Ishikawa (cell line): ENCODE results near the gene FGFR1OP2.

ENCODE experiments used
- CEBPB ChIP-seq: IDR thresholded peaks from 2 replicates; pipeline ENCODE4 v1.6.1; 2012
- CREB1 ChIP-seq: IDR thresholded peaks from 2 replicates; pipeline ENCODE4 v1.6.1; 2012; ENCODE audit warnings: low read depth
- EGR1 ChIP-seq: IDR thresholded peaks from 2 replicates; pipeline ENCODE4 v1.6.1; 2012
- EP300 ChIP-seq: IDR thresholded peaks from 2 replicates; pipeline ENCODE4 v1.6.1; 2012; ENCODE audit warnings: borderline replicate concordance
- FOXM1 ChIP-seq: IDR thresholded peaks from 2 replicates; pipeline ENCODE4 v1.6.1; 2012; ENCODE audit warnings: low read depth, borderline replicate concordance
- MAX ChIP-seq: IDR thresholded peaks from 2 replicates; pipeline ENCODE4 v1.6.1; 2012
- NFIC ChIP-seq: IDR thresholded peaks from 2 replicates; pipeline ENCODE4 v1.6.1; 2012
- RAD21 ChIP-seq: IDR thresholded peaks from 2 replicates; pipeline ENCODE4 v1.6.1; 2012; ENCODE audit warnings: low read depth
- REST ChIP-seq: IDR thresholded peaks from 2 replicates; pipeline ENCODE4 v1.6.1; 2012; ENCODE audit warnings: low read depth, mild to moderate bottlenecking
- TAF1 ChIP-seq: IDR thresholded peaks from 2 replicates; pipeline ENCODE4 v1.6.1; 2012; ENCODE audit warnings: low read depth, mild to moderate bottlenecking
- TCF12 ChIP-seq: IDR thresholded peaks from 2 replicates; pipeline ENCODE4 v1.6.1; 2012; ENCODE audit warnings: low read depth
- TEAD4 ChIP-seq: IDR thresholded peaks from 2 replicates; pipeline ENCODE4 v1.6.1; 2012
- USF1 ChIP-seq: IDR thresholded peaks from 2 replicates; pipeline ENCODE4 v1.6.1; 2012
- YY1 ChIP-seq: IDR thresholded peaks from 2 replicates; pipeline ENCODE4 v1.6.1; 2012; ENCODE audit warnings: low read depth
- ZBTB7A ChIP-seq: IDR thresholded peaks from 2 replicates; pipeline ENCODE4 v1.6.1; 2012; ENCODE audit warnings: low read depth

Gene FGFR1OP2

GRCh38 chr12:26995706-26996105, 57.4 kb downstream of the FGFR1OP2 start:
- TF ChIP-seq CEBPB, result no peak
- no peak for TF ChIP-seq TAF1
- TF ChIP-seq RAD21, result no peak
- no peak for TF ChIP-seq NFIC
- no peak for TF ChIP-seq EGR1
- TF ChIP-seq TEAD4, result no peak
- no peak for TF ChIP-seq ZBTB7A
- no peak for TF ChIP-seq MAX
- no peak for TF ChIP-seq TCF12

GRCh38 chr12:26997003-26997402, 58.7 kb downstream of the FGFR1OP2 start:
- TF ChIP-seq EP300 (no peak), FOXM1 (no peak), TEAD4 (no peak), YY1 (no peak), NFIC (no peak), CREB1 (no peak), TAF1 (no peak), REST (no peak), USF1 (no peak), TCF12 (no peak)

GRCh38 chr12:27000961-27001360, 62.7 kb downstream of the FGFR1OP2 start:
- TF ChIP-seq NFIC (no peak), EP300 (no peak), REST (no peak), CREB1 (no peak), FOXM1 (no peak), EGR1 (no peak), ZBTB7A (no peak), USF1 (no peak), CEBPB (no peak), TCF12 (no peak), MAX (no peak), YY1 (no peak), TAF1 (no peak), TEAD4 (no peak), RAD21 (no peak)

- TF ChIP-seq CEBPB (no peak), MAX (no peak), YY1 (no peak), TCF12 (no peak), NFIC (no peak), EGR1 (no peak), EP300 (no peak), TEAD4 (no peak), TAF1 (no peak), CREB1 (no peak), REST (no peak), USF1 (no peak), FOXM1 (no peak), RAD21 (no peak), ZBTB7A (no peak)
Observed at GRCh38 chr12:27001663-27002062, 63.4 kb downstream of the FGFR1OP2 start.

- TF ChIP-seq REST (no peak), FOXM1 (no peak), NFIC (no peak), USF1 (no peak), TCF12 (no peak)
Observed at GRCh38 chr12:27002141-27002540, 63.9 kb downstream of the FGFR1OP2 start.
